Measurements from ENCODE around the gene TET1. TPM values are rescaled to one million over a fixed set of nuclear protein-coding genes. Genes with fewer than 3 reads are reported as not detected.

TET1 gene
- polyA plus RNA-seq, 2 of the 4 experiments (the other 2 are of a cell fraction), result 0.45 to 1.8 TPM

GRCh38 chr10:68618234-68618633, 58.1 kb downstream of the TET1 start:
- 0% methylated on average over 1 of the region's 1 CpG for WGBS (ENCODE audit: missing lambda C conversion rate)
- Histone ChIP-seq H3K4me3 (no peak overlapping the region), H3K4me1 (no peaks in the 10 kb centered on the region), H3K27ac (no peak overlapping the region), H3K9me3 (no peaks in the 10 kb centered on the region), H3K4me2 (no peak overlapping the region)
- no peak for TF ChIP-seq KDM1A (IDR thresholded peaks at IDR 0.05; ENCODE audit: low read depth)
- TF ChIP-seq BHLHE40 (IDR thresholded peaks at IDR 0.05; ENCODE audit: low read depth, low read length), result no peak
- no peak for TF ChIP-seq GATA3 (IDR thresholded peaks at IDR 0.05; ENCODE audit: borderline replicate concordance)
- TF ChIP-seq TP53 (CRISPR knock-in tag; IDR thresholded peaks at IDR 0.05), result no peak
- TF ChIP-seq, protein P1, sequence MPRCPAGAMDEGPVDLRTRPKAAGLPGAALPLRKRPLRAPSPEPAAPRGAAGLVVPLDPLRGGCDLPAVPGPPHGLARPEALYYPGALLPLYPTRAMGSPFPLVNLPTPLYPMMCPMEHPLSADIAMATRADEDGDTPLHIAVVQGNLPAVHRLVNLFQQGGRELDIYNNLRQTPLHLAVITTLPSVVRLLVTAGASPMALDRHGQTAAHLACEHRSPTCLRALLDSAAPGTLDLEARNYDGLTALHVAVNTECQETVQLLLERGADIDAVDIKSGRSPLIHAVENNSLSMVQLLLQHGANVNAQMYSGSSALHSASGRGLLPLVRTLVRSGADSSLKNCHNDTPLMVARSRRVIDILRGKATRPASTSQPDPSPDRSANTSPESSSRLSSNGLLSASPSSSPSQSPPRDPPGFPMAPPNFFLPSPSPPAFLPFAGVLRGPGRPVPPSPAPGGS (IDR thresholded peaks at IDR 0.05), result no peak
- no peak for TF ChIP-seq ESRRA (IDR thresholded peaks at IDR 0.05; ENCODE audit: borderline replicate concordance, low read length)
- TF ChIP-seq RFX5 (IDR thresholded peaks at IDR 0.05), result no peak
- TF ChIP-seq TFCP2L1 (CRISPR knock-in tag; IDR thresholded peaks at IDR 0.05), result no peak
- no peak for TF ChIP-seq PHF8 (IDR thresholded peaks at IDR 0.05; ENCODE audit: borderline replicate concordance, low read depth)
- TF ChIP-seq KDM5A (IDR thresholded peaks at IDR 0.05), result no peak
- ChIA-PET CTCF (no interaction called here), POLR2A (no interaction called here)
- no peak for DNase-seq (ENCODE audit: low read depth in 1 of 2, low spot score in 1 of 2)
- FAIRE-seq, result no peak
- no peak for ATAC-seq

DNA sequence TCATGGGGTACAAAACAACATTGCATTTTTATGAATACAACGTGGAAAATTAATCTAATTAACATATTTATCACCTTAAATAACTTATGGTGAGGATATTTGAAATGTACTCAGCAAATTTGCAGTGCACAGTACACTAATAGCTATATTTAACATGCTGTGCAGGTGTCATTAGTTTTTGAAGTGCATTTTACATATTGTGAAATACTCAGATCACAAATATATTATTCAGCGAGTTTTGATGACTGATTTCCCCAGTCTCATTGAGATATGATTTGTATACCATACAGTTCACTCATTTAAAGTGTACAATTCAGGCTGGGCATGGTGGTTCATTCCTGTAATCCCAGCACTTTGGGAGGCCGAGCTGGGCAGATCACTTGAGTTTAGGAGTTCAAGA, 59.5 kb downstream of the TET1 start:
- H3K4me3 ChIP-seq, result no peak overlapping the region
- WGBS (ENCODE audit: missing lambda C conversion rate), result 74% methylated on average over 3 of the region's 3 CpGs
- no peaks in the 10 kb centered on the region for H3K4me1 ChIP-seq
- no peak for DNase-seq (ENCODE audit: low read depth in 1 of 2, low spot score in 1 of 2)
- ChIA-PET POLR2A (no interaction called here), CTCF (interaction anchor here (0.7 kb wide), 1 partner anchor 9 kb away, joined by 3 read pairs; no protein-coding TSS in a partner anchor)
- H3K27ac ChIP-seq, result no peak overlapping the region
- no peak for FAIRE-seq
- H3K4me2 ChIP-seq, result no peak overlapping the region
- TF ChIP-seq, protein P2, sequence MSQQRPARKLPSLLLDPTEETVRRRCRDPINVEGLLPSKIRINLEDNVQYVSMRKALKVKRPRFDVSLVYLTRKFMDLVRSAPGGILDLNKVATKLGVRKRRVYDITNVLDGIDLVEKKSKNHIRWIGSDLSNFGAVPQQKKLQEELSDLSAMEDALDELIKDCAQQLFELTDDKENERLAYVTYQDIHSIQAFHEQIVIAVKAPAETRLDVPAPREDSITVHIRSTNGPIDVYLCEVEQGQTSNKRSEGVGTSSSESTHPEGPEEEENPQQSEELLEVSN (IDR thresholded peaks at IDR 0.05; ENCODE audit: borderline replicate concordance, low read depth), result no peak
- no peak for TF ChIP-seq NPAS2 (CRISPR knock-in tag; IDR thresholded peaks at IDR 0.05; ENCODE audit: borderline replicate concordance)
- TF ChIP-seq ESRRA (IDR thresholded peaks at IDR 0.05; ENCODE audit: borderline replicate concordance, low read length), result no peak
- TF ChIP-seq, protein P3, sequence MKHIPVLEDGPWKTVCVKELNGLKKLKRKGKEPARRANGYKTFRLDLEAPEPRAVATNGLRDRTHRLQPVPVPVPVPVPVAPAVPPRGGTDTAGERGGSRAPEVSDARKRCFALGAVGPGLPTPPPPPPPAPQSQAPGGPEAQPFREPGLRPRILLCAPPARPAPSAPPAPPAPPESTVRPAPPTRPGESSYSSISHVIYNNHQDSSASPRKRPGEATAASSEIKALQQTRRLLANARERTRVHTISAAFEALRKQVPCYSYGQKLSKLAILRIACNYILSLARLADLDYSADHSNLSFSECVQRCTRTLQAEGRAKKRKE (CRISPR knock-in tag; IDR thresholded peaks at IDR 0.05; ENCODE audit: low read depth), result no peak
- TF ChIP-seq, protein P4, sequence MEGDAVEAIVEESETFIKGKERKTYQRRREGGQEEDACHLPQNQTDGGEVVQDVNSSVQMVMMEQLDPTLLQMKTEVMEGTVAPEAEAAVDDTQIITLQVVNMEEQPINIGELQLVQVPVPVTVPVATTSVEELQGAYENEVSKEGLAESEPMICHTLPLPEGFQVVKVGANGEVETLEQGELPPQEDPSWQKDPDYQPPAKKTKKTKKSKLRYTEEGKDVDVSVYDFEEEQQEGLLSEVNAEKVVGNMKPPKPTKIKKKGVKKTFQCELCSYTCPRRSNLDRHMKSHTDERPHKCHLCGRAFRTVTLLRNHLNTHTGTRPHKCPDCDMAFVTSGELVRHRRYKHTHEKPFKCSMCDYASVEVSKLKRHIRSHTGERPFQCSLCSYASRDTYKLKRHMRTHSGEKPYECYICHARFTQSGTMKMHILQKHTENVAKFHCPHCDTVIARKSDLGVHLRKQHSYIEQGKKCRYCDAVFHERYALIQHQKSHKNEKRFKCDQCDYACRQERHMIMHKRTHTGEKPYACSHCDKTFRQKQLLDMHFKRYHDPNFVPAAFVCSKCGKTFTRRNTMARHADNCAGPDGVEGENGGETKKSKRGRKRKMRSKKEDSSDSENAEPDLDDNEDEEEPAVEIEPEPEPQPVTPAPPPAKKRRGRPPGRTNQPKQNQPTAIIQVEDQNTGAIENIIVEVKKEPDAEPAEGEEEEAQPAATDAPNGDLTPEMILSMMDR (IDR thresholded peaks at IDR 0.05), result no peak
- no peak for TF ChIP-seq GATA3 (IDR thresholded peaks at IDR 0.05; ENCODE audit: borderline replicate concordance)
- no peak for TF ChIP-seq ZFP36 (IDR thresholded peaks at IDR 0.05; ENCODE audit: borderline replicate concordance, partially characterized antibody)
- TF ChIP-seq JUNB (IDR thresholded peaks at IDR 0.05), result no peak
- TF ChIP-seq MAZ (IDR thresholded peaks at IDR 0.05; ENCODE audit: borderline replicate concordance, low read depth, low read length), result no peak
- TF ChIP-seq, protein P5, sequence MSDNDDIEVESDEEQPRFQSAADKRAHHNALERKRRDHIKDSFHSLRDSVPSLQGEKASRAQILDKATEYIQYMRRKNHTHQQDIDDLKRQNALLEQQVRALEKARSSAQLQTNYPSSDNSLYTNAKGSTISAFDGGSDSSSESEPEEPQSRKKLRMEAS (IDR thresholded peaks at IDR 0.05), result no peak
- no peak for TF ChIP-seq RAD21 (conservative IDR thresholded peaks at IDR 0.05 in 1 of 2, IDR thresholded peaks at IDR 0.05 in 1 of 2)
- no peaks in the 10 kb centered on the region for H3K9me3 ChIP-seq
- ATAC-seq, result no peak

Measured in A549 (cell line).